Activated CD8-positive, alpha-beta memory T cell treated with anti-CD3 and anti-CD28 coated beads for 48 hours (primary cell): Measurements from ENCODE around the gene MARVELD2.
"Not testable (repeated sequence)": the region's sequence is repeated elsewhere in the genome, so short reads cannot be mapped to it uniquely, and the experiment has no call there.

Experiments
- DNase-seq, 3 experiments: peaks; one replicate each; pipeline ENCODE4 v3.0.0-alpha.2; 2020; ENCODE audit warnings: low read depth in 2 of 3, low spot score in 2 of 3

The MARVELD2 gene, protein sequence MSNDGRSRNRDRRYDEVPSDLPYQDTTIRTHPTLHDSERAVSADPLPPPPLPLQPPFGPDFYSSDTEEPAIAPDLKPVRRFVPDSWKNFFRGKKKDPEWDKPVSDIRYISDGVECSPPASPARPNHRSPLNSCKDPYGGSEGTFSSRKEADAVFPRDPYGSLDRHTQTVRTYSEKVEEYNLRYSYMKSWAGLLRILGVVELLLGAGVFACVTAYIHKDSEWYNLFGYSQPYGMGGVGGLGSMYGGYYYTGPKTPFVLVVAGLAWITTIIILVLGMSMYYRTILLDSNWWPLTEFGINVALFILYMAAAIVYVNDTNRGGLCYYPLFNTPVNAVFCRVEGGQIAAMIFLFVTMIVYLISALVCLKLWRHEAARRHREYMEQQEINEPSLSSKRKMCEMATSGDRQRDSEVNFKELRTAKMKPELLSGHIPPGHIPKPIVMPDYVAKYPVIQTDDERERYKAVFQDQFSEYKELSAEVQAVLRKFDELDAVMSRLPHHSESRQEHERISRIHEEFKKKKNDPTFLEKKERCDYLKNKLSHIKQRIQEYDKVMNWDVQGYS

DNA sequence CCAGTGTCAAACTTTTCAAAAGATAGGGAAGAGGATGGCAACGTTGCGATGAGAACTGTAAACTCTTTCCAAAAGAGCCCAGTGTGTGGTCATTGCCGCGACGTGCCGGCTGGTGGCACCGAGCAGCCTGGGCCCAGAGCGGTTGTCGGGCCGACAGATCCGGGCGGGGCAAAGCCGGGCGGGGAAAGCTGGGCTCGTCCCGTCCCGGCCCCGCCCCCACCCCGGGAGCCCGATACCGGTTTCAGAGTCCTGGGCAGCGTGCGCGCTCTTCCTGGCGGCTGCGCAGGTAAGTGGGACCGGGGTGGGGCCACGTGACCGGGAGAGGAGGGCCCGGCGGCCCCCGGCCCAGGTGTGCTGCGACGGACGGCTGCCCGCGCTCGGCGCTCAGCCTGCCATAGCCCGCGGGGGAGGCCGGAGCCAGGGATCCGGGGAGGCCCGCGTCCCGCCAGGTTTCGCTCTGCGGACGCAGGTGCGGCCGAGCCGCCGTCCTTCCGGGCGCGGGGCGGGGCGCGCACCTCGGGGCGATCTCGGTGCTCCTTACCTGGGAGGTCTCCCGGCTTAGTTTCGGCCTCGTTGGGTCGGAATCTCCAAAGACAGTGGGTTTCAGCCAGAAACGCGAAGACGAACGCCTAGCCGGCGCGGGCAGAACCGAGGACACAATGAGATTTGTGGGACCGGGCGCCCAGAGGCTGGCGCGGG lies at the start of gene MARVELD2:
MARVELD2 (plus strand) TSS at position 232 of the 699 bp plus-strand sequence. CDS start 4,270 bp downstream, outside the sequence.
- peak in 1 of 3 experiments; percentile 2 for DNase-seq

DNA sequence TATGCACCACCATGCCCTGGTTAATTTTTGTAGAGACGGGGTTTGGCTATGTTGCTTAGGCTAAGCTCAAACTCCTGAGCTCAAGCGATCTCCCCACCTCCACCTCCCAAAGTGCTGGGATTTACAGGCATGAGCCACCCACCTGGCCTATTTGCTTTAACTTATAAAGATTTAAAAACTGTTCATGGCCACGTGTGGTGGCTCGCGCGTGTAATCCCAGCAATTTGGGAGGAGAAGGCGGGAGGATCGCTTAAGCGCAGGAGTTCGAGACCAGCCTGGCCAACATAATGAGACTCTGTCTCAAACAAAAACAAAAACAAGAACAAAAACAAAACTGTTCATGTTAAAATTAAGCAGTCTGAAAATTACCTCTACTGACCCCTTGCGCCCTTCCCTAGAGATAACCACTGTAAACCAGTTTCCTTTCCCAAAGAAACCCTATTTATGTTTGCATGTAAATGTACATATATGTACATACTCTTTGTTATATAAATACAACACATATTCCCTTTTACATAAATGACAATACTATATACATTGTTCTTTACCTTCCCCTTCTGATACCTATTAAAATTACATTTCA lies 47.1 kb upstream of the MARVELD2 start:
- no peak for DNase-seq

DNA sequence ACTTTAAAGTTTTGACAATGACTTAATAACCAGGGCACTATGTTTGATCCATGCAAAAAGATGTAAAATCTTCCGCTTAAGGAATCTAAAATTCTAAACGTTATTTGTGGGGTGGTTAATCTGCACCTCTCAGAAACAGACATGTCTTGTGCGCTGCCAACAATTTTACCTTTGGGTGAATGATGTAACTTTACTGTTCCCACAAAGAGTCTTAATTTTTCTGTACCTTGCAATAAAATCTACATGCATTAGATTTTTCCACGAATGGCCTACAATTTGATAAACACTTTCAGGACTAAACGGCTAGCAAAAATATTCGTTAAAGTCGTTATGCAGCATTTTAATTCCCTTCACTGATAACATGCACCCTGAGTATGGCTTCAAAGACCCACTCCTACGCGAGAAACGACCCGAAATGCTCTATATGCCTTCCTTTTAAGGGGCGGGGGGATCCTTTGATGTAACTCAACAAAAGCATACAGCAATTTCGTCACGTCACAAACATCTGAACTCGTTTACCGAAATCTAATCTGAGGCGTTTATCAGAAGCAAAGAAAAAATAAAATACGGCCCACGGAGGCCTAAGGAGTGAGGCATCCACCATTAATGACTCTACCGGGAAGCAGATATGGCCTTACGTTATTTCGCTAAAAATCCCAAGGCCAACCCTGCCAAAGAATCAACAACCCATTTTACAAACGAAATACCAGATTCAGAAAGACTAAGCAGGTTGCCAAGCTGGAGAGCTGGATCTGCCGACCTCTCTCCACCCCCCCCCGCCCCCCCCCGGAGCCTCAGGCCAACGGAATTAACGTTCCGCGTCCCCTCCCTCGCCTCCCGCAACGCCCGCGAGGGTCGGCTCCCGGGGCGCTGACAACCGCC lies 46.2 kb upstream of the MARVELD2 start:
- no peak for DNase-seq

DNA sequence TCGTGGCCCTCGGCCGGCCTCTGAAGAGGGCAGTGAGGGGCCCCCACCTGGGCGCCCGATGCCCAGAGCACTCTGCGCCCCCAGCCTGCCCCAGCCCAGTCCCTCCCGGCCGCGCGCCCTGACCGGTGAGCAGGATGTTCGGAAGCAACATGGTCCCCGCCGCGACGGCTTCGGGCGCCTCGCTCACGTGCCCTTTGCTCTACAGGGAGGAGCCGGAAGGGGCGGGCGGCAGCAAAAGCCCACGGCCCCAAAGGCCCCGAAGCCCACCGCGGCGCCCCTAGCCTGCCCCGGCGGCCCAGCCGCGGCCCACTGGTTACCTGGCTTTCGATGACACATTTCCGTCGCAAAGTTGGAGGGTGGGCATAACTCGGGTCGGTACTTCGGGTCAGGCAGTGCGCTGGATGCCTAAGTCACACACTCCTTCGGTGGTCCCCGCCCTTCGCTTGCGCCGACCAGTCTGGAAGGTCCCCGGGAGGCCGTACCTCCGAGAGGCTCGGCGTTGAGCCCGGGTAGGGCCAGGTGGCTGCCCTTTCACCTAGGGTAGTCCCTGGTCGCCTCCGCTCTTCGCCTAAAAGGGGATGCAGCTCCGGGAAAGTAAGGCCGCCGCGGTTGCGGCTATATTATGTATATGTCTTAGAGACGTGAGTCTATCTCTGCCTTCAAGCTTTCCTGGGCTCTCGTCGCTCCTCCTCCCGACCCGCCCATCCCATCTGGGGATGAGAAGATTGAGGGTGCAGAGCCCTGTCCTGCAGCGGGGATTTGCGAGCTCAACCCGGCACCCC lies 45.4 kb upstream of the MARVELD2 start, which contains the start of the genes AK6, RAD17 and TAF9:
AK6 (minus strand) TSS at position 181 of the 782 bp plus-strand sequence; CDS start at position 151, 30 bp downstream.
RAD17 (plus strand) TSS at position 479 of the 782 bp plus-strand sequence. CDS start 2,391 bp downstream, outside the sequence.
TAF9 (minus strand) TSS at position 181 of the 782 bp plus-strand sequence. CDS start 3,783 bp downstream, outside the sequence.
- peak; percentile 86 to 88 (median 86) for DNase-seq

DNA sequence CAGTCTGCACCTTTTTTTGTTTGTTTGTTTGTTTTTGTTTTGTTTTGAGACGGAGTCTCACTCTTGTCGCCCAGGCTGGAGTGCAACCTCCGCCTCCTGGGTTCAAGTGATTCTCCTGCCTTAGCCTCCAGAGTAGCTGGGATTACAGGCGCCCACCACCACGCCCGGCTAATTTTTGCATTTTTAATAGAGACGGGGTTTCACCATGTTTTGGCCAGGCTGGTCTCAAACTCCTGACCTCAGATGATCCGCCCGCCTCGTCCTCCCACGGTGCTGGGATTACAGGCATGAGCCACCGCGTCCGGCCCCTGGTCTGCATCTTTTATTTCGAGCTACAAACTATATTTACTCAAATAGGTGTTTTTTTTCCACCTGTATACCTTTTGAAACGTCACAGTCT lies 44.6 kb upstream of the MARVELD2 start:
- DNase-seq, result not testable (repeated sequence)

DNA sequence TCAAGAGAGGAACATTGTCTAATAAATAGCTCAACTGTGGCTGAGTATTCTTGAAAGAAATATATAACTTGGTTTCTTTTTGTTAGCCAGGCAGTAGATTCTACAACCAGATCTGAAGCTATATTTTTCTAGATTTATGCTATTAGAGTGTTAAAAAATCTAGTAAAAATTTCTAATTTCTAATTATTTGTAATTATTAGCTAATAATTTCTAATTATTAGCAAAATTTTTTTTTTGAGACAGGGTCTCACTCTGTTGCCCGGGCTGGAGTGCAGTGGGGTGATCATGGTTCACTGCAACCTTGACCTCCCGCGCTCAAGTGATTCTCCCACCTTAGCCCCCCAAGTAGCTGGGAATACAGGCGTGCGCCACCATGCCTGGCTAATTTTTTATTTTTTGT lies 42.5 kb upstream of the MARVELD2 start:
- no peak for DNase-seq

DNA sequence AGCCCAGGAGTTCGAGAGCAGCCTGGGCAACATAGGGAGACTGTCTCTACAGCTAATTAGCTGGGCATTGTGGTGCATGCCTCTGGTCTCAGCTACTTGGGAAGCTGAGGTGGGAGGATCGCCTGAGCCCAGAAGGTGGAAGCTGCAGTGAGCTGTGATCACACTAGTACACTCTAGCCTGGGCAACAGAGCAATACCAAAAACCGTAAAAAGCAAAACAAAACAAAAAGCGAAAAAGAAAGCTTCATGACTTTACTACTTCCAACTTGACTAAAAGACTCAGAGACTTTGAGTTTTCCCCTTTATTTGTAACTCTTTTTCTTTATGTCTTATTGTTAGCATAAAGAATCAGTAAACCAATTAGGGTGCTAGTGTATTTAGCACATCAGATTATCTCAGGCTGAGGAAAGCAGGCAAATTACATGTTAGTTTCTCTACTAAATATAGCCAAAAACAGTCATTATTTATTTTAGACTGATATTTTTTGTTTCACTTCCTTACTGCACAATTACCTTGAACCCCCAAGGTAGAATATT lies 39.9 kb upstream of the MARVELD2 start:
- no peak for DNase-seq

DNA sequence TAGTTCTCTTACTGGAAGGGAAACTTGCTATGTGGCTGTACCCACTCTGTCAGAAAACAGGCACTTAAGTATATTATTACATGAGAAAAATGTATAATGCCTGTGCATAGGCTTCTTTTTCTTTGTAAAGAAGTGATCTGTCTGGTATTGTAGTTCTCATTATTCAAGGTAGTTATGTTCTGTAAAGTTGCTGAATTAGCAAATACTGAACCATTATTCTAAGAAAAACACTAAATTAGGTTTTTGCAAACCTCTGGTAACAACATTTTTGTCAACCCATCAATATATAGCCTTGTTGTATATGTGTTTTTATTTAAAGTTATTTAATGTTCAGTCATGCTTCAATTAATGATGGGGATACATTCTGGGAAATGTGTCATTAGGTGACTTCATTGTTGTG lies 36.5 kb upstream of the MARVELD2 start:
- no peak for DNase-seq

DNA sequence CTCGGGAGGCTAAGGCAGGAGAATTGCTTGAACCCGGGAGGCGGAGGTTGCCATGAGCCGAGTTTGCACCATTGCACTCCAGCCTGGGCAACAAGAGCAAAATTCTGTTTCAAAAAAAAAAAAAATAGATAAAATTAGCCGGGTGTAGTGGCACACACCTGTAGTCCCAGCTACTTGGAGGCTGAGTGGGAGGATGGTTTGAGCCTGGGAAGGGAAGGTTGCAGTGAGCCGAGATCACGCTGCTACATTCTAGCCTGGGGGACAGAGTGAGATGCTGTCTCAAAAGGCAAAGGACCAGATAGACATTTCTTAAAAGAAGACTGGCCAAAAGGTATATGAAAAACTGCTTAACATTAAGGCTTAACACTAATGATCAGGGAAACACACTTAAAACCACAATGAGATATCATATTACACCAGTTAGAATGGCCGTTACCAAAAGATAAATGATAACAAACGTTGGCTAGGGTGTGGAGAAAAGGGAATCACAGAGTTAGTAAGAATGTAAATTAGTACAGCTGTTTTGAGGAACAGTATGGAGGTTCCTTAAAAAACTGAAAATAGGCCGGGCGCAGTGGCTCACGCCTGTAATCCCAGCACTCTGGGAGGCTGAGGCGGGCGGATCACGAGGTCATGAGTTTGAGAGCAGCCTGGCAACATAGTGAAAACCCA lies 10.1 kb upstream of the MARVELD2 start:
- no peak for DNase-seq

DNA sequence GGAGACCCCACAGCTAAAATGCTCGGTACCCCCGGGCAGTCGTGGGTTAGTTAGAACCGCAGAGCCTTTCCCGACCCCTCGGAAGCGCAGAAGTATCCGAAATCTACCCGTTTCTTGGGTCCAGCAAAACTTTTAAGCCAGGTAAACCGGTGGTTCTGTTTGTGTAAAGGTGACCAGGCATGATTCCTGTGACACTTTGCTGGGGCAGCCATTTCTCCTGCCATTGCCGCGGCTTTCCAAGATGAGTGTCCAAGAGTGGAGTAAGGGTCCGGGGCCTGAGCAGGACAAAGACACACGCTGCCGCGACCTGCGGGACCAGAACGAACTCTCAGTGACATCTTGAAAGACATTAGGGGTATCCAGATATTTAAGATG lies 655 bp downstream of the MARVELD2 start:
- DNase-seq, result no peak

DNA sequence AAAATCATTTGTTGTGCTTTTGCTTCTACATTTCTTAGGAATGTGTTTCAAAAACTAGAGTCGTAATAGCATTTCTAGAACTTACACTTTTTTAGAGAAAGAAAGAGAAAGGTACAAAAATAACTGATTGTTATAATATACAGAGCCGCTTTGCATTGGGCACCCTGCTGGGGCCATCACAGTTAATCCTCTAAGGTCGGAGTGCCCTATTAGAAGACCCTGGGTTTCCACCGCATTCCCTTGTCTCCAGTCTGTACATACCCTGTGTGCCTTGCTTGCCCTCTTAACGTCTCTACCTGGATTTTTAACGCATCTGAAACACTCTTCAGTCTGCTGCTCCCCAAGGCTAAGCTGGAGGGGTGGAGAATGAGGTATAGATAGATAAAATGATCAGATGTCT lies 1.3 kb downstream of the MARVELD2 start:
- no peak for DNase-seq

DNA sequence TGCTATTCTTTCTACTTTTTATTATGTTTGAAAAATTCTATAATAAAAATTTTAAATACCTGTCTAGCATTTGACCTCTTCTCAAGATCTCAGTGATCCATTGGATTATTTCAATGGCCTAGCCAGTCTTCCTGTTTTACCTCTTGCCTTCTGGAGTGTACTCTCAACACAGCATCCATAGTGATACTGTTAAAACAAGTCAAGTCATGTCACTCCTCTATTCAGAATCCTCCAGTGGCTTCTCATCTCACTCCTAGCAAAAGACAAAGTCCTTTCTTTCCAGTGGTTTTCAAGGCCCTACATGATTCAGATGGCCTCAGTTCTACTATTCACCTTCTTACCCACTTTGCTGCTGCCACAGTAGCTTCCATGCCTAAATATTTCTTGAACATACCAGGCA lies 1.8 kb downstream of the MARVELD2 start:
- no peak for DNase-seq

DNA sequence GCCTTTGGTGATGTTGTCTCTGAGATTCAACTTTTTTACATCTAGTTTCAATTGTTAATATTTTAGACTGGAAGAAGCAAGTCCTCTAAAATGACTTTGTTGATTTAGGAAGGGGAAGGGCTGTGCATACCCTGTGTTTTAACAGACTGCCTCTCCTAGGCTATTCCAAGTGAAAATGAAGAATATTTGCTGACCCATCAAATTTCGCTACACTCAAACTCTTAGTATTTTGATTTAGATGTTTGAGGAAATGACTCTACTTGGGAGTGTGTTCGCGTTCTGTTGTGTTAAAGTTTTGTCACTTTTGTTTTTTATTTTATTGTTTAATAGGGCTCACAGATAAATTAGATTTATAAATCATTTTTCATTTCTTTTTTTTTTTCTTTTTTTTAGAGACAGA lies 3.6 kb downstream of the MARVELD2 start:
- no peak for DNase-seq

DNA sequence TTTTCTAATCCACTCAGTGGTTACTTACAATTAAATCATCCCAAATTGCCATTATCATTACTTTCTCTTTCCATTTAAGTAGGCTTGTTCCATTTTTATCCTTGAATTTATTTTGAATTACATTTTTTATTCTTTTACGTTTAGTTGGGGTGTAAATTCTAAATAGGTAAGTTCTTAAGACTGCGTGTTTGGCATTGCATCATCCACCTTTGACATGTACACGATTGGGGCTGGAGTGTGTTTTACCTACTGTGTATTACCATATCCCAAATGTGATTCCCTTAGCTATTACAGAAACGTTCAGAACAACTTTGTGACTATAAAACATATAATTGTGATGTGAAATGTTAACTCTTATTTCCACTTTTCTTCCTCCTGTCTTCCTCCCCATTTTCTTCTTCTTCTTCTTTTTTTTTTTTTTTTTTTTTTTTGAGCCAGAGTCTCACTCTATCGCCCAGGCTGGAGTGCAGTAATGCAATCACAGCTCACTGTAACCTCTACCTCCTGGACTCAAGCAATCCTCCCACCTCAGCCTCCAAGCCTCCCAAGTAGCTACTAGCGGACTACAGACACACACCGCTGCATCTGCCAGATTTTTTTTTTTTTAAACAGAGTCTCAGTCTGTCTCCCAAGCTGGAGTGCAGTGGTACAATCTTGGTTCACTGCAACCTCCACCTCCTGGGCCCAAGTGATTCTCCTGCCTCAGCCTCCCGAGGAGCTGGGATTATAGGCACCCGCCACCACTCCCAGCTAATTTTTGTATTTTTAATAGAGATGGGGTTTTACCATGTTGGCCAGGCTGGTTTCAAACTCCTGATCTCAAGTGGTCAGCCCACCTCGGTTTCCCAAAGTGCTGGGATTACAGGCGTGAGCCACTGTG lies 16.7 kb downstream of the MARVELD2 start:
- no peak for DNase-seq

DNA sequence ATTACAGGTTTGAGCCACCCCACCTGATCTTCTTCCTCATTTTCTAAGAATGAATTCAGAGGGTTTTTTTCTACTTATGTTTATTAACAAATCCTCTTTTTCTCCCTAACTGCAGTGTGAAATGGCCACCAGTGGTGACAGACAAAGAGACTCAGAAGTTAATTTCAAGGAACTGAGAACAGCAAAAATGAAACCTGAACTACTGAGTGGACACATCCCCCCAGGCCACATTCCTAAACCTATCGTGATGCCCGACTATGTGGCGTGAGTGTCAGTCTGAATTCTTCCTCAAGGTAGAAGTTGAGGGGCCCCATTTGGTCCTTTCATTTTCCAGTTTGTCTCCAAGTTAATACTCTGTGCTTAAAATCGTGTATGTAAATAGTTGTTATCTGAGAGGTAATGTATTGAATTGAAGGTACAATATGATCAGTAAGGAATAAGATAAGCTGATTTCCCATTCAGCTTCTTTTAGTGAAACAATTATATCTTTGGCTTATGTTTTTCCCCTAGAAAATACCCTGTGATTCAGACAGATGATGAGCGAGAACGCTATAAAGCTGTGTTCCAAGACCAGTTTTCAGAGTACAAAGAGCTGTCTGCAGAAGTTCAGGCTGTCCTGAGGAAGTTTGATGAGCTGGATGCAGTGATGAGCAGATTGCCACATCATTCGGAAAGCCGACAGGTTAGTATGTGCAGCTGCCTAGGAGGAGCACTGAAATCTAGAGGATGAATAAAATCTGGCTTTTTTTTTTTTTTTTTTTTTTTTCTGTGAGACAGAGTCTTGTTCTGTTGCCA lies 17.7 kb downstream of the MARVELD2 start:
- DNase-seq, result no peak

DNA sequence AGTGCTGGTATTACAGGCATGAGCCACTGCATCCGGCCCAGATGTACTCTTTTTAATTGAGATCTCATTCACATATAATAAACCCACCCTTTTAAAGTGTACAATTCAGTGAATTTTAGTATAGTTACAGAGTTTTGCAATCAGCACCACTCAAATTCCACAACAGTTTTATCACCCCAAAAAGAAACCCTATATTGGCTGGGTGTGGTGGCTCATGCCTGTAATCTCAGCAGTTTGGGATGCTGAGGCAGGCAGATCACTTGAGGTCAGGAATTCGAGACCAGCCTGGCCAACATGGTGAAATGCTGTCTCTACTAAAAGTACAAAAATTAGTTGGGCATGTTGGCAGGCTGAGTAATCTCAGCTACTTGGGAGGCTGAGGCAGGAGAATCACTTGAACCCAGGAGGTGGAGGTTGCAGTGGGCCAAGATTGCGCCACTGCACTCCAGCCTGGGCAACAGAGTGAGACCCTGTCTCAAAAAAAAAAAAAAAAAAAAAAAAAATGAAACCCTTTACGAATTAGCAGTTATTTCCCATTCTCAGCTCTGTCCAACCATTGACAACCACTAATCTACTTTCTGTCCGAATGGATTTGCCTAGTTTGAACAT lies 20.5 kb downstream of the MARVELD2 start:
- DNase-seq, result not testable (repeated sequence)
